ENCODE data around the gene SLC22A16. TPM values are rescaled to one million over a fixed set of nuclear protein-coding genes. Genes with fewer than 3 reads are reported as not detected.

Gene SLC22A16
- total and polyA plus RNA-seq, 4 donors, result 0.08 to 22.5 TPM; not detected in 2

DNA sequence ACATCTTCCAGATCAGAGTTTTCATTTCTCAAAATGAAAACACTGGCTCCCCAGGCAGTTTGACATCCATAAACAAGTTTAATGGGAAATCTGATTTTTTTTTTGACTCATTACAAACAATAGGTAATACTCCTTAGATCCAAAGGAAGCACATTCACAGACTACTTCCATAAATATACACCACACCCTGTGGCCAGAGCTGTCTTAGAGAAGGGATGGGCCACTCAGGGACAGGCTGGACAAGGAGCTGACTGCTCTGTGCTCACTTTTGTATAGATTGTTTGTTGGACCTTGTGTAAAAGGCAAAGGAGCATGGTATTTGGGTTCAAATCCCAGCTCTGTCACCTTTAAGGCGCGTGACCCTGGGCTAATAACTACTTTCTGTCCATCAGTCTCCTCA is 48.3 kb downstream of the SLC22A16 start:
- TF ChIP-seq, protein P1, sequence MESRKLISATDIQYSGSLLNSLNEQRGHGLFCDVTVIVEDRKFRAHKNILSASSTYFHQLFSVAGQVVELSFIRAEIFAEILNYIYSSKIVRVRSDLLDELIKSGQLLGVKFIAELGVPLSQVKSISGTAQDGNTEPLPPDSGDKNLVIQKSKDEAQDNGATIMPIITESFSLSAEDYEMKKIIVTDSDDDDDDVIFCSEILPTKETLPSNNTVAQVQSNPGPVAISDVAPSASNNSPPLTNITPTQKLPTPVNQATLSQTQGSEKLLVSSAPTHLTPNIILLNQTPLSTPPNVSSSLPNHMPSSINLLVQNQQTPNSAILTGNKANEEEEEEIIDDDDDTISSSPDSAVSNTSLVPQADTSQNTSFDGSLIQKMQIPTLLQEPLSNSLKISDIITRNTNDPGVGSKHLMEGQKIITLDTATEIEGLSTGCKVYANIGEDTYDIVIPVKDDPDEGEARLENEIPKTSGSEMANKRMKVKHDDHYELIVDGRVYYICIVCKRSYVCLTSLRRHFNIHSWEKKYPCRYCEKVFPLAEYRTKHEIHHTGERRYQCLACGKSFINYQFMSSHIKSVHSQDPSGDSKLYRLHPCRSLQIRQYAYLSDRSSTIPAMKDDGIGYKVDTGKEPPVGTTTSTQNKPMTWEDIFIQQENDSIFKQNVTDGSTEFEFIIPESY (IDR thresholded peaks at IDR 0.05), result no peak
- TF ChIP-seq, protein P2, sequence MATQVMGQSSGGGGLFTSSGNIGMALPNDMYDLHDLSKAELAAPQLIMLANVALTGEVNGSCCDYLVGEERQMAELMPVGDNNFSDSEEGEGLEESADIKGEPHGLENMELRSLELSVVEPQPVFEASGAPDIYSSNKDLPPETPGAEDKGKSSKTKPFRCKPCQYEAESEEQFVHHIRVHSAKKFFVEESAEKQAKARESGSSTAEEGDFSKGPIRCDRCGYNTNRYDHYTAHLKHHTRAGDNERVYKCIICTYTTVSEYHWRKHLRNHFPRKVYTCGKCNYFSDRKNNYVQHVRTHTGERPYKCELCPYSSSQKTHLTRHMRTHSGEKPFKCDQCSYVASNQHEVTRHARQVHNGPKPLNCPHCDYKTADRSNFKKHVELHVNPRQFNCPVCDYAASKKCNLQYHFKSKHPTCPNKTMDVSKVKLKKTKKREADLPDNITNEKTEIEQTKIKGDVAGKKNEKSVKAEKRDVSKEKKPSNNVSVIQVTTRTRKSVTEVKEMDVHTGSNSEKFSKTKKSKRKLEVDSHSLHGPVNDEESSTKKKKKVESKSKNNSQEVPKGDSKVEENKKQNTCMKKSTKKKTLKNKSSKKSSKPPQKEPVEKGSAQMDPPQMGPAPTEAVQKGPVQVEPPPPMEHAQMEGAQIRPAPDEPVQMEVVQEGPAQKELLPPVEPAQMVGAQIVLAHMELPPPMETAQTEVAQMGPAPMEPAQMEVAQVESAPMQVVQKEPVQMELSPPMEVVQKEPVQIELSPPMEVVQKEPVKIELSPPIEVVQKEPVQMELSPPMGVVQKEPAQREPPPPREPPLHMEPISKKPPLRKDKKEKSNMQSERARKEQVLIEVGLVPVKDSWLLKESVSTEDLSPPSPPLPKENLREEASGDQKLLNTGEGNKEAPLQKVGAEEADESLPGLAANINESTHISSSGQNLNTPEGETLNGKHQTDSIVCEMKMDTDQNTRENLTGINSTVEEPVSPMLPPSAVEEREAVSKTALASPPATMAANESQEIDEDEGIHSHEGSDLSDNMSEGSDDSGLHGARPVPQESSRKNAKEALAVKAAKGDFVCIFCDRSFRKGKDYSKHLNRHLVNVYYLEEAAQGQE (IDR thresholded peaks at IDR 0.05), result no peak
- no peak for TF ChIP-seq FOXA1 (IDR thresholded peaks at IDR 0.05)
- no peak for TF ChIP-seq RAD21 (IDR thresholded peaks at IDR 0.05)
- TF ChIP-seq, protein P3, sequence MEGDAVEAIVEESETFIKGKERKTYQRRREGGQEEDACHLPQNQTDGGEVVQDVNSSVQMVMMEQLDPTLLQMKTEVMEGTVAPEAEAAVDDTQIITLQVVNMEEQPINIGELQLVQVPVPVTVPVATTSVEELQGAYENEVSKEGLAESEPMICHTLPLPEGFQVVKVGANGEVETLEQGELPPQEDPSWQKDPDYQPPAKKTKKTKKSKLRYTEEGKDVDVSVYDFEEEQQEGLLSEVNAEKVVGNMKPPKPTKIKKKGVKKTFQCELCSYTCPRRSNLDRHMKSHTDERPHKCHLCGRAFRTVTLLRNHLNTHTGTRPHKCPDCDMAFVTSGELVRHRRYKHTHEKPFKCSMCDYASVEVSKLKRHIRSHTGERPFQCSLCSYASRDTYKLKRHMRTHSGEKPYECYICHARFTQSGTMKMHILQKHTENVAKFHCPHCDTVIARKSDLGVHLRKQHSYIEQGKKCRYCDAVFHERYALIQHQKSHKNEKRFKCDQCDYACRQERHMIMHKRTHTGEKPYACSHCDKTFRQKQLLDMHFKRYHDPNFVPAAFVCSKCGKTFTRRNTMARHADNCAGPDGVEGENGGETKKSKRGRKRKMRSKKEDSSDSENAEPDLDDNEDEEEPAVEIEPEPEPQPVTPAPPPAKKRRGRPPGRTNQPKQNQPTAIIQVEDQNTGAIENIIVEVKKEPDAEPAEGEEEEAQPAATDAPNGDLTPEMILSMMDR (IDR thresholded peaks at IDR 0.05; ENCODE audit: low read depth, low read length, missing input control), result no peak
- no peak for TF ChIP-seq HNF4A (conservative IDR thresholded peaks at IDR 0.05)
- no peak for TF ChIP-seq JUND (IDR thresholded peaks at IDR 0.05)
- TF ChIP-seq HNF4G (IDR thresholded peaks at IDR 0.05), result no peak
- H3K27ac ChIP-seq (ENCODE audit: low read depth in 1 of 2, low read length in 2 of 2), result no peak overlapping the region
- H3K36me3 ChIP-seq (ENCODE audit: control insufficient read depth in 4 of 4, insufficient read depth in 3 of 4, low read depth in 1 of 4, low read length in 3 of 4), result no peaks in the 10 kb centered on the region
- peaks cover 1 to 17% (median 8%) of the 10 kb centered on the region in 4 donors for H3K4me1 ChIP-seq (ENCODE audit: control insufficient read depth in 4 of 4, insufficient read depth in 4 of 4, low read length in 3 of 4)
- no peak overlapping the region for H3K4me3 ChIP-seq (ENCODE audit: low read depth in 1 of 3, low read length in 3 of 3)
- over 99% methylated on average over 2 of the region's 2 CpGs for WGBS
- H3K9ac ChIP-seq (ENCODE audit: low read depth in 1 of 2, low read length in 2 of 2), result no peak overlapping the region
- DNase-seq (ENCODE audit: low spot score), result no peak
- H3K27me3 ChIP-seq (ENCODE audit: control insufficient read depth in 4 of 4, insufficient read depth in 4 of 4, low read length in 3 of 4), result no peaks in the 10 kb centered on the region
- no peaks in the 10 kb centered on the region for H3K9me3 ChIP-seq (ENCODE audit: control insufficient read depth in 4 of 4, low read length in 3 of 4)

DNA sequence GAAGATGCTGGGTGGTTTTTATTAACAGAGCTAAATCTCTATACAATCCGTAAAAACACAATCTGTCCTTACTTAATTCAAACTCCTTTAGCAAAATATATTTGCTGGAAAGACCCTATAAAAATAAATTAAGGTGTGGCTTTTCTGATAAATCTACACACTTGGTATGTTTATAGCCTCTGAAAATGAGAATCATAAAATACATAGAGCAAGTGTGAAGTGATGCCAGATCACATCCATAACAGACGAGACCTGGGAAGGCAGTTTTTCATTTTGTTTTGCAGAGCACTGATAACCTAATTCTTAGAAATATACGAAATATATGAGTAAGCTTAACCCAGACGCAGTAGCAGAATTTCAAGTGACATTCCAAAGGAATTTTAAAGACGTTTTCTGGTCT is 50.6 kb downstream of the SLC22A16 start:
- Histone ChIP-seq H3K4me3 (ENCODE audit: low read depth in 1 of 3, low read length in 3 of 3) (no peak overlapping the region), H3K9ac (ENCODE audit: low read depth in 1 of 2, low read length in 2 of 2) (no peak overlapping the region), H3K36me3 (ENCODE audit: control insufficient read depth in 4 of 4, insufficient read depth in 3 of 4, low read depth in 1 of 4, low read length in 3 of 4) (no peaks in the 10 kb centered on the region), H3K4me1 (ENCODE audit: control insufficient read depth in 4 of 4, insufficient read depth in 4 of 4, low read length in 3 of 4) (no peaks in the 10 kb centered on the region), H3K27me3 (ENCODE audit: control insufficient read depth in 4 of 4, insufficient read depth in 4 of 4, low read length in 3 of 4) (no peaks in the 10 kb centered on the region), H3K9me3 (ENCODE audit: control insufficient read depth in 4 of 4, low read length in 3 of 4) (peaks cover 0 to 3% (median 2%) of the 10 kb centered on the region in 4 donors), H3K27ac (ENCODE audit: low read depth in 1 of 2, low read length in 2 of 2) (no peak overlapping the region)
- TF ChIP-seq JUND (IDR thresholded peaks at IDR 0.05), result no peak
- TF ChIP-seq HNF4G (IDR thresholded peaks at IDR 0.05), result no peak
- no peak for TF ChIP-seq GABPA (IDR thresholded peaks at IDR 0.05 in 1 of 2, conservative IDR thresholded peaks at IDR 0.05 in 1 of 2)
- DNase-seq (ENCODE audit: low spot score), result no peak
- WGBS, result 66% methylated on average over 5 of the region's 5 CpGs

DNA sequence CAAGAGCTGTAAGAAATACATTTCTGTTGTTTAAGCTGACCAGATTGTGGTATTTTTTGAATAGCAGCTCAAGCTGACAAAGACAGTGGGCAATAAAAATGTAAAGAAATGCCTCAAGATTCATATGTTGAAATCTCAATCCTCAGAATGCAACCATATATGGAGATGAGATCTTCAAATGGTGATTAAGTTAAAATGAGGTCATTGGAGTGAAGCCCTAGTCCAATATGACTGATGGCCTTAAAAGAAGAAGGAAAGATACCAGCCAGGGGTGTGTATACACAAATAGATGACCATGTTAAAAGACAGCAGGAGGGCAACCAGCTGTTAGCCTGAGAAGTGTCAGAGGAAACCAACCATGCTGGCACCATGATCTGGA is 54.0 kb downstream of the SLC22A16 start:
- H3K27ac ChIP-seq (ENCODE audit: low read depth in 1 of 2, low read length in 2 of 2), result no peak overlapping the region
- H3K4me1 ChIP-seq (ENCODE audit: control insufficient read depth in 4 of 4, insufficient read depth in 4 of 4, low read length in 3 of 4), result peaks cover 2 to 23% (median 18%) of the 10 kb centered on the region in 4 donors
- H3K27me3 ChIP-seq (ENCODE audit: control insufficient read depth in 4 of 4, insufficient read depth in 4 of 4, low read length in 3 of 4), result no peaks in the 10 kb centered on the region
- H3K36me3 ChIP-seq (ENCODE audit: control insufficient read depth in 4 of 4, insufficient read depth in 3 of 4, low read depth in 1 of 4, low read length in 3 of 4), result no peaks in the 10 kb centered on the region
- H3K9me3 ChIP-seq (ENCODE audit: control insufficient read depth in 4 of 4, low read length in 3 of 4), result peaks cover 0 to 3% (median 2%) of the 10 kb centered on the region in 4 donors
- no peak overlapping the region for H3K9ac ChIP-seq (ENCODE audit: low read depth in 1 of 2, low read length in 2 of 2)
- no peak for DNase-seq (ENCODE audit: low spot score)
- no peak overlapping the region for H3K4me3 ChIP-seq (ENCODE audit: low read depth in 1 of 3, low read length in 3 of 3)
- TF ChIP-seq EGR1 (IDR thresholded peaks at IDR 0.05; ENCODE audit: low read depth in 2 of 2), result no peak
